ENCODE data around the gene FKBP2.
A peak's percentile ranks its signal among the peaks of the same experiment; 100 is the strongest.

Gene FKBP2

GRCh38 chr11:64240435-64241240 is at the start of gene FKBP2:
TSS of gene FKBP2 (plus strand) at chr11:64241095. CDS start at chr11:64242388, 1,293 bp downstream.
- DNase-seq, result peak; percentile 96

- DNase-seq, result no peak
Observed at GRCh38 chr11:64192434-64192833, 48.5 kb upstream of the FKBP2 start.

GRCh38 chr11:64196626-64197025 is 44.3 kb upstream of the FKBP2 start:
- peak; percentile 67 for DNase-seq

GRCh38 chr11:64198511-64198910 is 42.4 kb upstream of the FKBP2 start:
- DNase-seq, result peak; percentile 72

- DNase-seq, result no peak
Observed at GRCh38 chr11:64201543-64201942, 39.4 kb upstream of the FKBP2 start.

- no peak for DNase-seq
Observed at GRCh38 chr11:64202992-64203391, 37.9 kb upstream of the FKBP2 start.

GRCh38 chr11:64203421-64204079 is 37.3 kb upstream of the FKBP2 start:
- no peak for DNase-seq

GRCh38 chr11:64204080-64204440 is 36.8 kb upstream of the FKBP2 start:
- DNase-seq, result no peak

GRCh38 chr11:64204464-64204989 is 36.4 kb upstream of the FKBP2 start:
- peak; percentile 91 for DNase-seq

- DNase-seq, result peak; percentile 81
Observed at GRCh38 chr11:64206457-64207255, 34.2 kb upstream of the FKBP2 start, which contains the start of gene FERMT3. TSS of gene FERMT3 (plus strand) at chr11:64206721. CDS start at chr11:64207365, 644 bp downstream.

- DNase-seq, result peak; percentile 92
Observed at GRCh38 chr11:64207256-64208085, 33.4 kb upstream of the FKBP2 start.

- DNase-seq, result no peak
Observed at GRCh38 chr11:64208086-64208795, 32.7 kb upstream of the FKBP2 start.

GRCh38 chr11:64208796-64209562 is 31.9 kb upstream of the FKBP2 start:
- no peak for DNase-seq

- DNase-seq, result no peak
Observed at GRCh38 chr11:64209563-64209843, 31.4 kb upstream of the FKBP2 start.

- DNase-seq, result no peak
Observed at GRCh38 chr11:64210301-64211020, 30.4 kb upstream of the FKBP2 start.

- DNase-seq, result no peak
Observed at GRCh38 chr11:64211181-64211872, 29.6 kb upstream of the FKBP2 start.

GRCh38 chr11:64216879-64217278 is 24.0 kb upstream of the FKBP2 start:
- no peak for DNase-seq

- no peak for DNase-seq
Observed at GRCh38 chr11:64218628-64219353, 22.1 kb upstream of the FKBP2 start.

- no peak for DNase-seq
Observed at GRCh38 chr11:64219354-64219684, 21.6 kb upstream of the FKBP2 start.
